Measurements from ENCODE around the gene SNAPC1.

The SNAPC1 gene

DNA sequence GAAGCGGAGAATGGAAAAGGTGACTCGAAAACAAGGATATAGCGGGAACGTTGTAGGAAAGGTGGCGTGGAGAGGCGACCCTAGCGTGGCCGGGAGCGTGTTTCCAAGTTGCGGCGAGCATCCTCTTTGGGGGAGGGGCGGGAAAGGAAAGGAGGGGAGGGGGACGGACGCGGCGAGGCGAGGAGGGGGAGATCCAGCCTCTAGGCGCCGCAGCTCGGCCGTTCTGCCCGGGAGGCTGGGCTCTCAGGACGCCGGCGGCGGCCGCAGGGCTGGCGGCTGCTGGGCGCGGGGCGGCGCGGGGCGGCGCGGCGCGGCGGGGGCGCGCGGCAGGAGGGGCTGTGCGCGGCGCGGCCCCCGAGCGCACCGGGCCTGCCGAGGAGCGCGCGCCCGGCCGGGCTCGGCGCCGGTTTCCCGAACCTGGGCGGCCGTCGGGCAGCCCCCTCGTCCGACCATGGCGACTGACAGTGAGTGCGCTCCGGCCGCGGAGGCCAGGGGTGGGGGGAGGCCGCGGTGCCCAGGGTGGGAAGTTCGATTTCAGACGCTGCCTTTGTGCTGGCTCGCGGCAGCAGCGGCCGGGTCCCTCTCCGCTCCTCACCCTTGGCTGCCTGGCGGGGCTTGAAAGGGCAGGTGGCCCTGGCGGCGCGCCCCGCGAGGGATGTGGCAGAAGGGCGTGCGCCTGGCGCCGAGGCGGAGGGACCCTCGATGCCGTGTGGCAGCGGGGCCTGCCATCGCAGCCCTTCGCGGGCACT, 50.3 kb downstream of the SNAPC1 start, which contains the start of gene SYT16:
Gene SYT16, plus strand, starts transcription at position 357 of the 749 bp plus-strand sequence.
- DNase-seq (ENCODE audit: low spot score) = no peak

DNA sequence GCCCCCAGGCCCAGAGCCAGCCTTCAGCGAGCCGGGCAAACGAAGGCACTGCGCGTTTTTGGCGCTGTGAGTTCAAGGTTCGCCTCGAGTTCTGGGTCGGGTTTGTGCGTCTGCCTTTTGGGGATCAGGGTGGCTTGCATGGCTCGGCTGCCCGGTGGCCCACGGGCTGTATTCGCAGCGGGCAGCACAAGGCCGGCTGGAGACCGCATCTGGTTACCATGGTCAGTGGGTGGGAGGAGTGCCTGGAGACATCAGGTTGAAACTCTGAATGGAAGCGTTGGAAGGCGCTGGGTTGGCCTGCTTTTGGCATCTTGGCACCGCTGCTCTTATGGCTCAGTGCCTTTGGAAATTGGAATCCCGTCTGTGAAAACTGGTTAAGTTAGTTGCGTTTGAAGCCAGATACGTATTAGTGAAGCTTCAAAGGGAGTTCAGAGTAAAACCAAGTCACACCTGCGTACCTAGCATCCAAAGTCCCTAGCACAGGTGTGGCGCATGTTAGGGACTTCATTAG, 50.9 kb downstream of the SNAPC1 start:
- DNase-seq (ENCODE audit: low spot score) = no peak

DNA sequence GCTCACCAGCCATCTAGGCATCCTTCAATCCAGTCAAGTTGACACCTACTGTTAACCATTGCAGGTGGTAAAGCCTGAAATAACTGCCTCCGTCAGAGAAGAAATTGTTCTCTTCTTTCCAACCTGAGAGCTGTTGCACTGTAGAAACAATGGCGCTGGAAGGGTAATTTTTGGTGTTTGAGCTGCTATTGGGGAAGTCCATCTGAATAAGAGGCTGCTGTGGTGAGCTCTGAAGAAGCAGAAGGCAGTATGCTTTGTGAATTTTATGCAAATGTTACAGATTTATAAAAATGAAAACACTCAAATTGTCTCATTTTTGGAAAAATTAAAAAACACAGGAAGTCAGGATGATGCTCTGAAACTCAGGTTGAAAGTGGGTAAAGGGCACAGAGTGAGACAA, 60.2 kb downstream of the SNAPC1 start:
- DNase-seq (ENCODE audit: low spot score) = no peak

DNA sequence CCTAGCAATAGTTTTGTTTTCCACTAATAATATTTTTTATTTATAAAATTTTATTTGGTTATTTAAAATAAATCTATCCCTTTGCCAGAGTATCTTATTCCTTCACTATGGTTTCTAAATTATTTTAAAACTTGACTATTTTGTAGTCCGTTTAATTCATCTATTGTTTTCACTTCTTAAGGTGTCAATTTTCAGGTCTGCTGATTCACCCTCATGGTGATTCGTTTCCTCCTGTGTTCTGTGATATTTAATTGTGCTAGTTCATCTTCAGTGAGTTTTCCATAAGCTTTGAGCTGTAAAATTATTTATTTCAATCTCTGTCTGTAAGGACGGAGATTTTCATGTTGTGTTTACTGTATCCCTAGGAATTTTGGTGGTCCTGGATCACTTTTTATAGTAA, 70.6 kb downstream of the SNAPC1 start:
- no peak for DNase-seq (ENCODE audit: low spot score)

DNA sequence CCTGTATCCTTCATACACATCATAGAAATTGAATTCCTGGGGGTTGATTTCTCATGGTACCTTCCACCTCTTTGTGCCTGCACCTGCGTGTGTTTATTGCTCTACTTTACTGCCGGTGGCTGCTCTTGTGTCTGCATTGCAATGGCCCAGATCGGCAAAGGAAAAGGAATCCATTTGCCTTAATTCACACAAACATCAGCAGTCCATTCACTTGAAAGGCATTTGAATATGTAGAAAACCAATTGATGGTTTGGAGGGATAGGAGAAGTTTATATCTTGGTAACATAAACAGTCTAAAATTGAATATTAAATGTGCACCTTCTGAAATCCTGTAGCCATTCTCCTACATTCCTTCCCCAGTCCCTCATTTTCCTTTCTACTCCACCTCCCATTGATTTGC, 74.0 kb downstream of the SNAPC1 start:
- DNase-seq (ENCODE audit: low spot score) = no peak

DNA sequence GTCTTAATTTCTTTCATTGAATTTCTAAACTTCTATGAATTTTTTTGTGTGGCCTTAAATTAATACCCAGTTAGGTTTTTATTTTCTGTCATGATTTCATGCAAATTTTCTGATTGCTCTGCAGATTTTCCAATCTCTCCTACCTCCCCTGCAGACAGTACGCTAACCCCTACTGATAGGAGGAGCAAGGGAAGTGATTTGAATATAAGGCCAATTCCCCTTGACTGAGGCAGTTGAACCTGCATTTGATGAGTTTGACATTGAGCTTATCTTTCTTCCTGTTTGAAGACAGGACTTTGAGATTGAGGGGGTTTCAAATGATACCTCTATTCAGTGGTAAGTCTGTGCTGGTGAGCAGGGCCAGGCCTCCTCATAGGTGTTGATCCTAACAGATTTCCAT, 74.6 kb downstream of the SNAPC1 start:
- DNase-seq (ENCODE audit: low spot score) = no peak

DNA sequence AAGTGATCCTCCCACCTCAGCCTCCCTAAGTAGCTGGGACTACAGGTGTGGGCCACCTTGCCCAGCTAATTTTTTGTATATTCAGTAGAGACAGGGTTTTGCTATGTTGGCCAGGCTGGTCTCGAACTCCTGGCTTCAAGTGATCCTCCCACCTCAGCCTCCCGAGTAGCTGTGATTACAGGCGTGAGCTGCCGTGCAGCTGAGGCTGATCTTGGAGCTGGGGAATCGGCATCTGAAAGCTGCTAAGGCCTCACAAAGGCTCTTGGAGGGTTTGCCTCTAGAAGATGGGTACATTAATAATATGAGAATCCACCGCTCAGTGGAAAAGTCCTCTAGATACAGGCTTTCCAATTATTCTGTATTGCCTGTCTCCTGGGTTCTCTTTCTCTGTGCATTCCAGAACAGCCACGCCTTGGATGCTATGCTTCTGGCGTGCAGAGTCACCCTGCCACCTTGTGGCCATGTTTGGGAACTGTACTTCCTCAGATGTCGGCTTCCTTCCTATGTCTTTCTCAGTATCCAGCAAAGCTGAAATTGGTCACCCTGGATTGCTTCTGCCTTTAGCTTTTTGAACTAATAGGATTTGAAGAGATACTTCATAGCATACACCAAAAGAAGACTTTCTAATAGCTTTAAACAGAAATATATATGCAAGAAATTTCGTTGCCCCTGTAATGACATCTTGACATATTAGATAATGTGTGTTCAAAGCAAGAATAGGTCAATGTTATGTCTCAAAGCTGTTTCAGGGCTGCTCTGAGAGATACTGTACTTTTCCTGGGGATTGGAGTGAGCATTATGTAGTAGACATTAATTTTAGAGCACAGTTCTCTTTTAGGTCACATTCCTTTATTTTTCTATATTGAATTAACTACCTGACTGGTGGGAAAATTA, 75.4 kb downstream of the SNAPC1 start:
- DNase-seq (ENCODE audit: low spot score) = peak; percentile 77

DNA sequence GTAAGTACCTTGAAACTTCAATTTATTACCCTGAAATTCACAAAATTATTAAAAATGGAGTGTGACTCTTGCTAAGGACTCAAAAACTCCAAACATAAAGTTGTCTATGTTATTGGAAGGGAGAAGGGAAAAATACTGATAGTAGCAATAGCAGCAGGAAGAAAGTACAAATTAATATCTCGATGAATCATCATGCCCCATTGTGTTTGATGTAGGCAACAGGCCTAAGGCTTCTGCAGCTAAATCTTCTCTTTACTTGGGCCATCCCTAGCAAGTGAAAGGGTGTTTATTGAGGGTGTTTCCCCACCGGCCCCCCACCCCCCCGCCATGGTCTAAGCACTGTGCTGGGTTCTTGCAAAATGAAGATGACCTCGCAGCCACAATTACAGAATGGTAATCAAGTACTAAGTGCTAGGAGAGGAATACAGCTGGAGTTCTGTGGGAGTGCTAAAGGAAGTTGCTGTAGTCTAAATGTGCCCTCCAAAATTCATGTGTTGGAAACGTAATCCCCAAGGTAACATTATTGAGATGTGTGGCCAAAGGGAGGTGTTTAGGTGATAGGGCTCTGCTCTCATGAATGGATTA, 76.5 kb downstream of the SNAPC1 start:
- DNase-seq (ENCODE audit: low spot score) = no peak

DNA sequence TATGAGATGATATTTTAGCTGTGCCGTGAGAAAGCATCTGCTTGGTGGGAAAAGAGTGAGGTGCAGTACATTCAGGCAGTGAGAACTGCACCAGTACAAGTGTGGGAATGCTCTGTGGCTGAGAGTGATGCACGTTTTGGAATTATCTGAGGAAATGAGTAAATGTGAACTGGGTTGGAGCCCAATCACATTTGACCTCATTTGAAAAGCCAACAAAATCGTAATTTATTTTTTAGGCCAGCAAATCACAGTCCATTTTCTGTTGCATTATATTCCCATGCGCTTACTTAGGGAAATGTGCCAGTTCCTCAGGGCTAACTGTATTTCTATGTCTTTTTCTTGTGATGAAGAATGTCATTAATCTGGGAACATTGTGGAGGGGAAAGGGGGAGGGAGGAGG, 77.3 kb downstream of the SNAPC1 start:
- DNase-seq (ENCODE audit: low spot score) = no peak

DNA sequence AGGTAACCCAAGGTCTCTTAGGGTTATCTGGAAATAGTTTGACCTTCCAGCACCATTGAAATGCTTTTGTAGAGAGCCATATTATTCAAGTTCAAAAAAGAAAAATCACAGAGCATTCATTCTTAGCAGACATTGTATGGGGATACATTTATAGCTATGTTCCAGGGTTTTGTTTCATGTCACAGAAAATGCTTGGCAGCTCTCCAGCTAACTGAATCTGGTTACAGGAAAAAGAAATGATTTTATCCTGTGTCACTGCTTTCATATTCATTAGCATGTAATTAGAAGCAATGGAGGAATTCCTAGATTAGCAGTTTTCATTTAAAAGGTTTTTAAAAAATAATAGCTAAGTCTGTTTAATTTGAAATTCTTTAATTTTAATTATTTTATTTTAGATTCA, 78.9 kb downstream of the SNAPC1 start:
- no peak for DNase-seq (ENCODE audit: low spot score)
